NCI-H526 treated with DMSO at 0.1 percent for 48 hours (cell line): ENCODE data around the gene CHCHD4.
"Not testable (repeated sequence)": the region's sequence is repeated elsewhere in the genome, so short reads cannot be mapped to it uniquely, and the experiment has no call there.

Source experiments
- DNase-seq: peaks from one replicate; lab custom pipeline; 2025; lab: John Stamatoyannopoulos, UW

CHCHD4 gene

GRCh38 chr3:14134291-14134690 lies 9.6 kb upstream of the CHCHD4 start:
- no peak for DNase-seq

GRCh38 chr3:14133876-14134275 lies 9.2 kb upstream of the CHCHD4 start:
- DNase-seq, result no peak

- DNase-seq, result no peak
Measured at GRCh38 chr3:14133188-14133800, 8.6 kb upstream of the CHCHD4 start.

GRCh38 chr3:14132689-14133088 lies 8.0 kb upstream of the CHCHD4 start:
- no peak for DNase-seq

- no peak for DNase-seq
Measured at GRCh38 chr3:14132120-14132519, 7.5 kb upstream of the CHCHD4 start.

GRCh38 chr3:14131134-14131533 lies 6.5 kb upstream of the CHCHD4 start:
- no peak for DNase-seq

GRCh38 chr3:14130707-14131106 lies 6.0 kb upstream of the CHCHD4 start:
- DNase-seq, result no peak

GRCh38 chr3:14130230-14130629 lies 5.6 kb upstream of the CHCHD4 start:
- DNase-seq, result no peak

- DNase-seq, result no peak
Measured at GRCh38 chr3:14129296-14129695, 4.6 kb upstream of the CHCHD4 start.

- DNase-seq, result no peak
Measured at GRCh38 chr3:14128724-14129123, 4.1 kb upstream of the CHCHD4 start.

GRCh38 chr3:14127516-14128161 lies 3.0 kb upstream of the CHCHD4 start:
- DNase-seq, result no peak

GRCh38 chr3:14126887-14127505 lies 2.3 kb upstream of the CHCHD4 start:
- DNase-seq, result no peak

GRCh38 chr3:14126017-14126886 lies 1.6 kb upstream of the CHCHD4 start:
- DNase-seq, result no peak

GRCh38 chr3:14125193-14126016 lies 735 bp upstream of the CHCHD4 start:
- DNase-seq, result peak; percentile 71

GRCh38 chr3:14124223-14124614 lies 451 bp downstream of the CHCHD4 start:
- DNase-seq, result peak; percentile 7

GRCh38 chr3:14123308-14124222 lies 1.1 kb downstream of the CHCHD4 start:
- no peak for DNase-seq

- no peak for DNase-seq
Measured at GRCh38 chr3:14122301-14122700, 2.4 kb downstream of the CHCHD4 start.

GRCh38 chr3:14121859-14122258 lies 2.8 kb downstream of the CHCHD4 start:
- no peak for DNase-seq

GRCh38 chr3:14120921-14121448 lies 3.7 kb downstream of the CHCHD4 start:
- DNase-seq, result not testable (repeated sequence)
